DLD1 (cell line): ENCODE data around the gene IFT122.

Source experiments
- in situ Hi-C: cut with HindIII; loops from 2 replicates; pipeline ENCODE4 v1.10.0; 2017; ENCODE audit warnings: low sequenced_read_pairs

The IFT122 gene

DNA sequence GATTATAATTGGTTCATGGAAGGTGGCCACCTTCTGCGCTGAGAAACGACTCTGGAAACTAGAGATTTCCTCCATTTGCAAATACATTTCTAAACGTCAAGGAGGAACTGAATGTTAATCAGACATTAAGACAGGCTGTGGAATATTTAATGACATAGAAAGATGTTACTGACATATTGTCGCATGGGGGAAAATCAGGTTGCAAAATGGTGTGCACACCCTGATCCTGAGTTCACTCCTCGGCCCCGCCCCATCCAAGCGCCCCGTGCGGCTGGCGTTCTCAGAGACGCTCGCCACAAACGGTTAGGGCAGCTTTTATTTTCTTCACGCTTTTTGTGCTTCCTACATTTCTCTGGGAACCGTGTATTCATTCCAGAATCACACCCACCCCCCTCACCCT is 113.7 kb downstream of the IFT122 start:
- in situ Hi-C loops = no loop called here

DNA sequence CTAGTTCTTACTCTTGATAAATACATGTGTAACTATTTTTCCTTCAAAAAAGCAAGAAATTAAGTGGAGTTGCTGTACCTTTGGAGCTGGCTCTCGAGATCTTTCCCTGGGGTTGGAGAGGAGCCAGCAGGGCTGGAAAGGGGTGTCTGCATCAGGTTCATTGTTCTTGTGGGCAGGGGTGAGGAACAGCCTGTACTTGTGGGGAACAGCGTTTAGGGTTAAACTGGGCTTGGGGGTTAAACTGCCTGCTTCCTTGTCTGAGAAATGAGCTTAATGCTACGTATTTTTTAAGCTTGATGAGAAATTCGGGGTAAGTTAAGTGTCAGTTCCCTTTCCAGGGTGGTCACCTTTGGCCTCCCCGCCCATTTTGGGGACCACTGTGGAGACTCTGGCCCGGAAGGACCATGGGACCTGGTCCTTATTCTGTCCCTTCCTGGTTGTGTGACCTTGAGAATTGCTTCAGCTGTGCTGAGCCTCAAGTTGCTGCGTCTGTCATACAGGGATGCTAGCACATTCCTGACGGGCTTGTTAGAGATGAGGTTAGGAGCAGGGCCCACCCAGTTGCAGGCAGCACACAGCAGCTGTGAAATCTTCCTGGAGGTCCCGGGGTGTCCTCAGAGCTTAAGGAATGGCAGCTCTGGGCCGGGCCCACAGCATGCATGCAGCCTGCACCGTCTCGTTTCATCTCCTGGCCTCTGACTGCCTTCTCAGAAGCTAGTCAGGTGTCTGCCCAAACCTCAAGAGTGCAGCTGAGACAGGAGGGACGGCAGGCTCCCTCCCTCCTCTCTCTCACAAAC is 114.5 kb downstream of the IFT122 start:
- in situ Hi-C loops = no loop called here

DNA sequence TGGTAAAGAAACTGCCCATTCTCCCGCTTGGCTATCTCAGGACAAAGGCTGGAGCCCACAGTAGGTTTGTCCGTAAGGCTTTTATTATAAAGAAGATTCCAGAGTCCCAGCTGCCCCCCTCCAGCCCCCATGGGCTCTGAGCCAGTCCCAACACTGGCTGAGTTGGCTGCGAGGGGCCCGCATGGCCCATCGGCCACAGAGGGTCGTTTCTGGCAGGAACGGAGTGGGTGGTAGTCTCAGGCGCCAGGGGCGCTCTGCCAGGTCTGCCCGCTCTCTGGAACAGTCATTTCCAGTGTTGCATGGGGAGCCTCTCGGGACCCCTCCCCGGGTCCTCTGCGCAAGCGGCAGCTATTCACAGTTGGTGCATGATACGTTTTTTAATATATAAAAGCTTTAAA is 115.1 kb downstream of the IFT122 start:
- in situ Hi-C loops = no loop called here

DNA sequence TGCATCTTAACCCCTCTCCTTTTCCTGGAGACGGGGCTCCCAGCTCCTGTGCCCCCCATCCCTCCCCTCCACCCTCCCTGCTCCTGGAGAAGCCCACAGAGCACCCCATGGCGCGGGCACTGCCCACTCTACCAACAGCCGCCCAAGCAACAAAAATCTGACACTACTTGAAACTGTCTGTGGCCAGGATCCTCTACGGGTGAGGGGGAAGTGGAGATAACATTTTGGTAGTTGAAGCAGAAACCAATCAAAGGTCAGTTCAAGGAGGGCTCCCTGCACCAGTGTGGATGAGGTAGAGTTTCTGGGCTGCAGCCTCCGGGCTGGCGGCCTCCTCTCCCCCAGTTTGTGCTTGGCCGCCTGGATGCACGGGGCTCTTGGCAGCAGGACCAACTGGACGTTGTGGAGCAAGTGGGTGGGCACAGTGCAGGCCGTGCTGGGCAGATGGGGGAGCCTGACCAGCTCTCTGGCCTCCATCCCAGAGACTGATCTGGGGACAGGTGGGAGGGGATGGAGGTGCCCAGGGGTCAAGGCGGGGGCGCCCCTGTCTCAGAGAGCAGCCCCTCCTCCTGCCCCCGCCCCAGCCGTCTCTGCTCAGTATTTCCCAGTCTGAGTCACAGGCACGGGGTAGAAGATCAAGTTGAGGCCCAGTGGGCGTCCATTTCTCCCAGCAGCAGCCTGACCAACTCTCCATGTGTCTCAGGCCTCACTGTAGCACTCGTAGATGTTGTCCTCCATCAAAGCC is 115.8 kb downstream of the IFT122 start:
- in situ Hi-C loops = no loop called here

DNA sequence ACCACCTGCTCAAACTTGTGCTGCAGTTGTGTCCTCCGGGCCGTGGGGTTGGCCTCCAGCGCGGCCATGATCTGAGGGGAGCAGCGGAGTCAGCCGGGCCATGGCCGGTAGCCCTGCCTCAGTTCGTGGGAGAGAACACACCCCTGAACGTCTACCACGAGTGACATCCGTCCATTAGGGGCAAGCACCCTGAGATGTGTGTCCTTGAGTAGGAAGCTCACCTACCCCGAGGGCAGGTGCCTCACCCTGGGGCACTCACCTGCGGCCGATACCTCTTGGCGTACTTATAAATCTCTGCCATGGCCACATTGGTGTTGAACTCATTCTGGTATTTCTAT is 116.3 kb downstream of the IFT122 start:
- in situ Hi-C loops = no loop called here

DNA sequence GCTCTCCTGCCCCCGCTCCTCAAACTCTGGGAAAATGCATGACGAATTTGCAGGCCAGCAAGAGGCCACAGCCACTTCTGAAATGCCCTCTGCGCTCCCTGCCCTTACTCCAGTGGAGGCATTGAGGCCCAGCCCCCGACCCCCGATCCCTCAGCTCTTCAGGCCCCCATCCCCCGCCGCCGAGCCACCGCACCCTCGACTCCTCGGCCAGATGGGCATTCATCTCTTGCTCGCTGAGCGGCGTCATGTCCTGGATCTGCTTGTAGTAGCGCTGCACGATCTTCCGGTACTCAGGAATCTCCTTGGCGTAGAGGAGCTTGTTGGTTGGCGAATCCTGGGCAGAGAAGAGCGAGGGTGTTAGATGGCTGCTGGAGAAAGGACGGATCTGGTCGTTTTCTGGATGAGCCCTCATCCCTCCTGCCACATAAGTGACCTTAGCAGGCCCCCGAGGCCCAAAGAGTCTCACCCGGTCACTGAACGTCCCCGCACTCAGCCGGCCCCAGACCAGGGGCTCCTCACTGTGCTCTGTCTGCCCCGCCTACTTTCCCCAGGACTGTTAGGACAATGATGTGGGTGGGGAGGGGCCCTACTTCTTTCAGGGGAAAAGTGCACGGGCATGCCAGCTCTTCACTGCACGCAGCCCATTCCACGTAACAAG is 117.0 kb downstream of the IFT122 start:
- in situ Hi-C loops = no loop called here

DNA sequence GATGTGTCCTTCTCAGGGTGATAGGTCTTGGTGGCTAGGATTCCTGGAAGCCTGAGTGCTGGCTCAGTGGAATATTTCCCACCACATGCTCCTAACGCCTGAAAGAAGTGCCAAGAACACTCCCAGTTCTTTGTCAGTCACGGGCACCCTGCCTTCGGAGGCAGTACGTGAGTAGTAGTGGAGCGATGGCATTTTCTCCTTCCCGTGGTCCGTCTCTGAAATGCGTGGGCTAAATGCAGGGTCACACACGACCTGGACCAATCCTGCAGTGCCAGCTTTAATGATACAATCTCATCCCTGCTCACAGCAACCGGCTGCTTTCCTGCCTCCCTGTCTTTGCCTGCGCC is 117.5 kb downstream of the IFT122 start:
- in situ Hi-C loops = no loop called here

DNA sequence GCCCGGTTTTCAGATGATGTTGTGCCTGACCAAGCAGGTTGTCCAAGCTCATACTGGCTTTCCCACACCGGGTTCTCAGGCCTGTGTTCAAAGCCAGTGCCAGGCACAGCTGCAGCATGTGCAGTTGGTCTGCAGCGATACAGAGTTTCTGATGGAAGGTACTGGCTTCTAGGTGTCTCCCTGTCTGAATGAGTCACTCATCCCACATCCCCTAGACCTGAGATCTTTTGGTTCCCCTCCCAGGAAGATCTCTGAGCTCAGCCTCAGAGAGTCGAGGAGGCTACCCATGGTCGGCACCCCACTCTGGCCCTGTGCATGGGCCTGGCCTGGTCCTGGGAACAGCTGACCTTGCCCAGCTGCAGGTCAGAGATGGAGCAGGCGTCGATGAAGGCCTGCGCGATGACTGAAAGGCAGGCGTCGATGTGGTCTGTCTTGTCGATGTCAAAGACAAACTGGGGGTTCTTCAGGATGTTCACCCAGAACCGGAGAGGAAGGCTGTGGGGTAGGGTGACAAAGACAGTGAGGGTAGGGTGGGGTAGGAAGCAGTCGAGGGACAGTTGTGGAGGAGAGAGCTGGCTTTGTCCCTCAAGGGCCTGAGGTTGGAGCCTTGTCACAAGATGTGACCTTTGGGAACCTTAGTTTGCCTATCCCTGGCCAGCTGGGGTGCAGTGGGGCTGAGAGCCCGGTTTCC is 118.2 kb downstream of the IFT122 start:
- in situ Hi-C loops = no loop called here

DNA sequence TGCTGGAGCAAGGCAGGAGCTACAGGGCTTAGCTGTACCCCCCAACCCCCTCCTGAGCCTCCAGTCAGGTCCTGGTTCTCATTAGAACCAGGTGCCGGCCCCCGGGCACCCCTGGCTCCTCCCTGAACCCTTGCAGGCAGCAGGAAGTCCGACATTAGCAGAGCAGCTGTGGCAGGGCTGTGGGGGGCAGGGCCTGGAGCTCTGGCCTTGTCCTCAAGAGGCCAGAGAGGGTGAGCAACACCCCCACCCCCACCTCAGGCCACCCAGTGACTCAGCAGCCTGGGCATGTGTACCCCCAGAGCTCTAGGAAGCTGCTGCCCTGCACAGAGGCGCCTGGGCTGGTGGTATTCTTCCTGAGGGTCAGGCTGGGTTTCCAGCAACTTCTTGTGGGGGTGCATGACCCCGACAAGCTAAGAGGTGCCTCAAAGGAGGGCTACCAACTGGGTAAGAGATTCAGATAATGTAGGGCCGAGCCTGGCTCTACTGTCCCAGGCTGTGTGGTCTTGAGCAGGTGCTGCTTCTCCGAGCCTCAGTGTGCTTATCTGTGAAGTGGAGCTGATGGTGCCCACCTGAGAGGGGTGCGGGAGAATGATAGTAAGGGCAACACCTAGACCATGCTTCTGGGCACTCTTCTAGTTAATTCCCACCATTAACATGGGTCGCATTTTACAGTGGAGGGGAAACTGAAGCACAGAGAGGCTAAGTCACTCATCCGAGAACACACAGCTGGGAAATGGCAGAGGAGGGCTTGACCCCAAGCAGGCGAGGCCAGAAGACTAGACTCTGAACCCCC is 118.9 kb downstream of the IFT122 start:
- in situ Hi-C loops = no loop called here

DNA sequence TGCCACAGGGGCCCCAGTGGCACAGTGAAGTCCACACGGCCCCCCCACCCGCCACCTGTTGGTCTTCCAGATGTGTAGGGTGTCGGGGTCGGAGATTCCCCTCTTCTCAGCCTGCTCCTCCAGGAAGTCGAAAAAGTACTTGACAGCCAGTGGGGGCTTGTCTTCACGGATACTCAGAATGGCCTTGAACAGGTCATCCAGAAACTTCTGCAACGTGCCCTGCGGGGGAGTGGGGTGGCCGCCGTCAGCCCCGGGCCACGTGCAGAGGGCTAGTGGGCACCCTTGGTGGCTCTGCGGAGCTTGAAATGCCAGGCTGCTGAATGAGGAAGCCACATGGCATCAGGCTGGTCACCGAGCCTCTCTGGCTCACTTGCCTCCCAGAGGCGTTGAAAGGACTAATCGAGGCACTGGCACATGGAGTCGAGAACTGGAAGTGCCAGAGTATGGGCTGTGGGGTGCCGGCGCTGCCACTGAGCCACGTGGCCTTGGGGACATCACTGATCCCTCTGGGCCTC is 119.6 kb downstream of the IFT122 start:
- in situ Hi-C loops = no loop called here

DNA sequence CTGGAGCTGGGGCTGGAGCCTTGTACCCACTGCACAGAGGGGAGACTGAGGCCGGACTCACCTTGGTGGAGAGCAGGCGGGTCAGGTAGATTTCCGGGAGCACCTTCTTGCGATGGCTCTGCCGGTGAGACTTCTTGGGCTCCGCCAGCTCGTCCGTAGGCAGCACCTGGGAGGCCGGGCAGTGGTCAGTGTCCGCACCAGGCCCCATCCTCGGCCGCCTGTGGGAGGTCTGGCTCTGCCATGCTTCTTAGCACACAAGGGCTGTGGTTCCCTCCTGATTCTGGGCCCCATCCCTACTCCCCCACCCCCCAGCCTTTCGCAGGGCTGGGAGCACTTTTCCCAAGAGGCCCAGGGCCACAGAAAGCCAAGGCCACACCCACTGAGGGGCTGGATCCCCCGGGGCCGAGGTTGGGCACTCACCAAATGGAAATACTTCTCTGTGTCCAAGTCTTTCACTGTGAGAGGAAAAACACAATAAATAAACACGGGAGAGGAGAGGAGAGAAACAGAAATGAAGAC is 120.3 kb downstream of the IFT122 start:
- in situ Hi-C loops = no loop called here

DNA sequence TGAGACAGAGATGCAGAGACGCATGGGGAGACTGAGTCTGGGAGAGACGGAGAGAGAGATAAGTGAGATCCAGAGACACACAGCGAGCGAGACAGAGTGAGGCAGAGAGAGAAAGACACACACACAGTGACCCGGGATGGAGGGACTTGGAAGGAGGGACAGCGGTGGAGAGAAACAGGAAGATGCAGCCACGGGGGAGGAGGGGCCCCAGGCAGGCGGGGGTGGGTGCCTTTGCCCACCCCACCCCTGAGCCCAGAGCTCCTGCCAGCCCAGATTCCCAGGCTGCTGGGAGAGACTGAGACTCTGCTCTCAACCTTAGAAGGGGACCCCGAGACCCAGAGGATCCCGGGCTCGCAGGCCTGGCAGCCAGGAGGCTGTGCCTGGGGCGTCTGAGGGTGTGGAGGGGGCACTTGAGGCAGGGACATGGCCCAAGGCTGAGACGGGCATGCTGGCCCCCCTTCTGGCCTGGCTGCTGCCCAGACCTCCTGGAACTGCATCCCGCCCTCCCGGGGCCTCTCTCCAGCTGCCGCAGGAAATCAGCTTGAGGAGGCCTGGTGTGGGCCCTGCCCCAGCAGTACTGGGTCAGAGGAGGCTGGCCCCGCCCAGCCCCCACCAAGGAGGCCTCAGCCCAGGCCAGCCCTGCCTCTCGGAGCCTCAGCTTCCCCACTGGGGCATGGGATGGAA is 121.0 kb downstream of the IFT122 start:
- in situ Hi-C loops = no loop called here

DNA sequence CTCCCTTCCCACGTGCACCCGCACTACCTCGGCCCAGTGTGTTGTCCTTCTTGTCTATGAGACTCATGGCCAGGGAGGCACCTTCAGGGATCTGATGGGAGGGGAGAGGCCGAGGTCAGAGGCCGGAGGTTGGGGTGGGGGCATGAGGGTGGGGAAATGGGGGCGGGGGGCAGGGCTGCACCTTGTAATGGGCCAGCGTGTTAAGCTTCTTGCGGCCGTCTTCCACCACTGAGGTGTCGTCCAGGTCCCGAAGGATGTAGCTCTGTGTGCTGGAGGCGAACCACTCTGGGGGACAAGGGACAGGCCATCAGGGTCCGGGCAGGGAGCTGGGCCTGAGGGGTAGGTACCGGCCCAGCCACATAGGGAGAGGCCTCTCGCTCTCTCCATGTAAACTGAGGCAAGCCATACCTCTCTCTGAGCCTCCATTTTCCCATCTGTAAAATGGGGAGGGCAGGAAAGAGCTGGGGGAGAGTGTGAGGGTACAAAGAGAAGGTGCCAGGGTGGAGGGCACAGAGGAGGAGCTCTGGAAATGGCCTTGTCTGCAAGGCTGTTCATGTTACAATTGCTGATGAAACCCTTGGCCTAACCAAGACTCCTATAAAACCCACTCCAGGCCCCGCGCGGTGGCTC is 121.7 kb downstream of the IFT122 start:
- in situ Hi-C loops = no loop called here

DNA sequence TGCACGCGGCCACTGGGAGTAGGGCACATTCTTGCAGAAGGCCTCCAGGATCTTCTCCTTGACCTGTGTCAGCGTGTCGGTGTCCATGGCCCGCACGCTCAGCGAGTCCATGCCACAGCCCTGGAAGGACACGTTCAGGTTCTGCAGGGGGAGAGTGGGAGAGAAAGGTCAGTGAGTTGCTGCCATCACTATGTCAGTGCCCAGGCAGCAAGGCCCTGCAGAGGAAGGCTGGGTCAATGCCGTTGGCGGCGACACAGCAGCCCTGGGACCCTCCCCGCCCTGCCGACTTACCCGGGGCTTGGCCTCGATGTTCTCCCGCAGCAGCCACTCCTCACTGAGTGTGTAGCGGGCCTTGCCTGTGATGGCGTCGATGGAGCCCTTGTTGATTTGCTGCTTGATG is 122.8 kb downstream of the IFT122 start:
- in situ Hi-C loops = no loop called here

DNA sequence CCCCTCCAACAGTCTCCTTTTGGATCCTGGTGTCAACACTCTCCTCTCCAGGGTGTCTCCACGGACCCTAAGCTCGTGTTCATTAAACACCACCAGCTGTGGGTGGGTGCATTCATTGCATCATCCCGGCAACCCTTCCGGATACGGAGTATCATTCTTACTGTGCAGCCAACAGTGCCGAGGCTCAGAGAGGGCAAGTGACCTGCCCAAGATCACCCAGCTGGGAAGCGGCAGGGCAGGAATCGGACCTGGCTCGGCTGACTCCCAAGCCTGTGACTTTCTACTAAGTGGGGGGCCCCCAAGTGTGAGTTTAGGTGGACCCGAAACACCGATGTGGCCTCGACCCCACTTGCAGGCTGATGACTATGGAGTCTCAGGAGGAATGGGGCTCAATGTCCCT is 123.3 kb downstream of the IFT122 start:
- in situ Hi-C loops = no loop called here

DNA sequence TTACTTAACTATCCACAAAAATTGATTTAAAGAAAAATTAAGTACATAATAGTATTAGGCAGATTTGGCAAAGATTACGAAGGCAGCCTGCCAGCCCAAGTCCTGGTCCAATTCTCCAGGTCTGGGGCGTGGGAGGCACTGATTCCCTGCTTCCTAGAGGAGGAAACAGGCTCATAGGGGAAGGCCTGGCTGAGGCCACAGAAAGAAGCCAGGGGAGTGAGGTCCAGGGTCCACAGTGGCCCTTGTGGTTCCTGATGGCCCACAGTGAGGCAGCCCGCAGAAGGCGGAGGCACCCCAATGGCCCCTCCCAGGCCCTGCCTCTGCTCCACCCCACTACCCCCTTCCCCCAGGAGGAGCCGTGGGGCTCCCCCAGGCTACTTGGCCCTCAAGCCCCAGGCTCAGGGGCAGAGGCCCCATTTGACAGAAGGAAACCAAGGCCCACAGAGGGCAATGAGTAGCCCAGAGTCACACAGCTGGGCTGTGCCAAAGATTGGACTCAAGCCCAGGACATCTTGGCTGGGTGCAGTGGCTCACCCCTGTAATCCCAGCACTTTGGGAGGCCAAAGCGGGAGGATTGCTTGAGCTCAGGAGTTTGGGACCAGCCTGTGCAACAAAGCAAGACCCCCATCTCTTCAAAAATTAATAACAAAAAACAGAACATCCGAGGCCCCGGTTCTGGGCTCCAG is 124.0 kb downstream of the IFT122 start:
- in situ Hi-C loops = no loop called here

DNA sequence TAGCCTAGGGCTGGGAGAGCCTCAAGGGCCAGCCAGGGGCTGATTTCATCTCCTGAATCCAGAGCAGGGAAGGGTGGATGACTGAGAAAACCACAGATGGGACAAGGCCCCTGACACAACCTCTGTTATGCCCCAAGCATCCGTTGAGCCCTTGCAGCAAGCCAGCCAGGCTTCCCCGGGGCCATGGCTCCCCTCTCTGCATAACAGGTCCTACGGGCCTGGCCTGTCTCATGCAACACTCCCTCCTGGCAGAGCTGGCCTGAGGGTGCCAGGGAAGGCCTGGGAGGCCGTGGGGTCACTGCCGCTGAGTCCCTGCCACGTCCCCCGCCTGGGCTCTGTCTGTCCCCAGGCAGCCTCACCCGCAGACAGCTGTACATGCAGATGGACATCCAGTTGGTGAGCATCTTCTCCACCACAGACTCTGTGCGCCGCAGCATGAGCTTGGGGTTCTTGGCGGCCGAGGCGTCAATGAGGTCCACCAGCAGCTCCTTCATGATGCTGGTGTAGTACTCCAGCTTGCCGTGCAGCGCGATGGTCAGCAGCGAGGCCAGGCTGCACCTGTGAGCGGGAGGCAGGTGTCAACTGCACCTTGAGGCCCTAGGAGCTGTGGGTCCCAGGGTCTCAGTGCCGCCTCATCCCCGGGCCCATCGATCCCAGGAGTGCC is 125.1 kb downstream of the IFT122 start:
- in situ Hi-C loops = no loop called here

DNA sequence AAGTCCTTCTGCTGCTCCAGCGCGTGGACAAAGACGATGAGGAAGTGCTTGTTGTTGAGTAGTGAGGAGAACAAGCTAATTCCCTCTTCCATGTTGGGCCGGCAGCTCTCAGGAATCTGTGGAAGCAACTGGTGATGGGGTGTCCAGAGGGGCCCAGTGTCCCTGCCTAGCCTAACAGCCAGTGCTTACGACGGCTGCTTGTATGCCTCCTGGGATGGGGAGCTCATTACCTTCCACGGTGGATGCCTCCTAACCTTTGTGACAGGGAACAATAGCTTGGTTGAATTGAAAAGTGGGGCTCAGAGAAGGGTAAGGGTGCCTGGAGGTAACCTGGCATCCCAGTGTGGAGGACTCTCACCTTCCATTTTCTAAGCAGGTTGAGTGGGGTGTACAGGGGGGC is 125.9 kb downstream of the IFT122 start:
- in situ Hi-C loops = no loop called here
